ENCODE data around the gene PCDH9. TPM values are rescaled to one million over a fixed set of nuclear protein-coding genes. Genes with fewer than 3 reads are reported as not detected.

Gene PCDH9
- total RNA-seq, 6 experiments from 2014 or later, result 1.6 to 3.9 (median 3.1) TPM

- 82% methylated on average over 3 of the region's 3 CpGs for WGBS (ENCODE audit: insufficient coverage, low coverage, low lambda C conversion rate, missing lambda C conversion rate)
- Histone ChIP-seq H3K27ac (no peak overlapping the region), H3K4me3 (no peak overlapping the region), H3K36me3 (no peaks in the 10 kb centered on the region), H3K9me3 (no peaks in the 10 kb centered on the region), H3K4me1 (no peaks in the 10 kb centered on the region), H3K27me3 (no peaks in the 10 kb centered on the region)
- ATAC-seq, result no peak
- no peak for DNase-seq
- TF ChIP-seq CTCF (IDR thresholded peaks at IDR 0.05), result no peak
- no peak for TF ChIP-seq POLR2A (IDR thresholded peaks at IDR 0.05)
- intact Hi-C loops (cut with DNase I), result no loop called here
Measured at GRCh38 chr13:66972659-66973058, 257.5 kb downstream of the PCDH9 start.

GRCh38 chr13:66971004-66971403, 259.1 kb downstream of the PCDH9 start:
- TF ChIP-seq CTCF (IDR thresholded peaks at IDR 0.05), result no peak
- no peak for TF ChIP-seq POLR2A (IDR thresholded peaks at IDR 0.05)
- DNase-seq (no peak), ATAC-seq (no peak)
- Histone ChIP-seq H3K9me3 (no peaks in the 10 kb centered on the region), H3K4me3 (no peak overlapping the region), H3K4me1 (no peaks in the 10 kb centered on the region), H3K27me3 (no peaks in the 10 kb centered on the region), H3K36me3 (no peaks in the 10 kb centered on the region), H3K27ac (no peak overlapping the region)
- WGBS (ENCODE audit: insufficient coverage, low coverage, low lambda C conversion rate, missing lambda C conversion rate), result 68% methylated on average over 2 of the region's 2 CpGs
- intact Hi-C loops (cut with DNase I), result no loop called here

GRCh38 chr13:66969291-66969690, 260.8 kb downstream of the PCDH9 start:
- TF ChIP-seq CTCF (IDR thresholded peaks at IDR 0.05) (no peak), POLR2A (IDR thresholded peaks at IDR 0.05) (no peak)
- Histone ChIP-seq H3K27ac (no peak overlapping the region), H3K36me3 (no peaks in the 10 kb centered on the region), H3K4me1 (no peaks in the 10 kb centered on the region), H3K4me3 (no peak overlapping the region), H3K9me3 (no peaks in the 10 kb centered on the region), H3K27me3 (no peaks in the 10 kb centered on the region)
- ATAC-seq, result no peak
- DNase-seq, result no peak
- intact Hi-C loops (cut with DNase I), result no loop called here
- WGBS (ENCODE audit: insufficient coverage, low coverage, low lambda C conversion rate, missing lambda C conversion rate), result 45% methylated on average over 1 of the region's 1 CpG

- no peak for ATAC-seq
- no peaks in the 10 kb centered on the region for H3K36me3 ChIP-seq
- no peaks in the 10 kb centered on the region for H3K4me1 ChIP-seq
- intact Hi-C loops (cut with DNase I), result no loop called here
- H3K4me3 ChIP-seq, result no peak overlapping the region
- DNase-seq, result no peak
- no peaks in the 10 kb centered on the region for H3K9me3 ChIP-seq
- no peak for TF ChIP-seq CTCF (IDR thresholded peaks at IDR 0.05)
- TF ChIP-seq POLR2A (IDR thresholded peaks at IDR 0.05), result no peak
- 80% methylated on average over 3 of the region's 3 CpGs for WGBS (ENCODE audit: insufficient coverage, low coverage, low lambda C conversion rate, missing lambda C conversion rate)
- H3K27ac ChIP-seq, result no peak overlapping the region
- no peaks in the 10 kb centered on the region for H3K27me3 ChIP-seq
Measured at GRCh38 chr13:66967811-66968597, 262.1 kb downstream of the PCDH9 start.

Data from right lobe of liver (tissue), 6 donors.